Naive thymus-derived CD4-positive, alpha-beta T cell (primary cell): ENCODE results near the gene SLCO4A1. TPM values are rescaled to one million over a fixed set of nuclear protein-coding genes. Genes with fewer than 3 reads are reported as not detected.
A peak's percentile ranks its signal among the peaks of the same experiment; 100 is the strongest.

Experiments used
- ATAC-seq: fragments of 150-1000 bp; cut with Tn5 transposase; 2 replicates; pipeline ENCODE4 v1.10.0; 2021; ENCODE audit warnings: mild to moderate bottlenecking, moderate library complexity
- CTCF ChIA-PET: fragments of 350-600 bp; sonication (Branson Sonifier 250); formaldehyde crosslinking; loops from one replicate; lab custom pipeline; 2021; ENCODE audit warnings: antibody characterized with exemption; lab: Charles Lee
- POLR2A ChIA-PET: fragments of 350-600 bp; sonication (Branson Sonifier 250); formaldehyde crosslinking; loops from one replicate; lab custom pipeline; 2021; ENCODE audit warnings: antibody characterized with exemption, inconsistent platforms; lab: Charles Lee
- DNase-seq, 9 donors: peaks; one replicate each; pipeline versions ENCODE4 v3.0.0 to v3.0.0-alpha.2; 2020 to 2022; ENCODE audit warnings: mixed read lengths in 1 of 9
- H3K27ac ChIP-seq: one replicate; pipeline ENCODE4 v1.7.0; 2013; ENCODE audit warnings: mild to moderate bottlenecking, low read depth, low read length, moderate library complexity
- H3K27me3 ChIP-seq, 2 donors: one replicate each; pipeline ENCODE4 v1.7.0; 2013; ENCODE audit warnings: low read length in 2 of 2, mild to moderate bottlenecking in 2 of 2, moderate library complexity in 2 of 2; ENCODE audit not compliant: control insufficient read depth in 2 of 2, insufficient read depth in 2 of 2
- H3K36me3 ChIP-seq, 3 experiments: 1 replicate in 2 of 3; 2 replicates in 1 of 3; pipeline ENCODE4 v1.7.0; 2013; ENCODE audit warnings: low read length in 3 of 3, mild to moderate bottlenecking in 3 of 3, moderate library complexity in 1 of 3; ENCODE audit not compliant: insufficient read depth in 3 of 3, control insufficient read depth in 2 of 3
- H3K4me1 ChIP-seq, 2 donors: one replicate each; pipeline ENCODE4 v1.7.0; 2013; ENCODE audit warnings: low read length in 2 of 2, mild to moderate bottlenecking in 2 of 2, moderate library complexity in 1 of 2; ENCODE audit not compliant: control insufficient read depth in 2 of 2, insufficient read depth in 2 of 2
- H3K4me3 ChIP-seq: 2 replicates; pipeline ENCODE4 v1.7.0; 2013; ENCODE audit warnings: mild to moderate bottlenecking, low read length
- H3K9me3 ChIP-seq, 3 experiments: 1 replicate in 2 of 3; 2 replicates in 1 of 3; pipeline ENCODE4 v1.7.0; 2013; ENCODE audit warnings: low read length in 3 of 3; ENCODE audit not compliant: control insufficient read depth in 2 of 3
- H3K27ac Mint-ChIP-seq, 9 donors: one replicate each; pipeline ENCODE4 v1.8.0; 2020 to 2022; ENCODE audit warnings: mixed read lengths in 9 of 9, mild to moderate bottlenecking in 8 of 9, moderate library complexity in 5 of 9, inconsistent platforms in 2 of 9
- H3K27me3 Mint-ChIP-seq, 5 donors: one replicate each; pipeline ENCODE4 v1.8.0; 2021 to 2022; ENCODE audit warnings: mixed read lengths in 5 of 5, mild to moderate bottlenecking in 1 of 5
- H3K36me3 Mint-ChIP-seq, 5 donors: one replicate each; pipeline ENCODE4 v1.8.0; 2020 to 2022; ENCODE audit warnings: mixed read lengths in 5 of 5, mild to moderate bottlenecking in 3 of 5, inconsistent platforms in 1 of 5
- H3K4me1 Mint-ChIP-seq, 7 donors: one replicate each; pipeline ENCODE4 v1.8.0; 2020 to 2022; ENCODE audit warnings: mixed read lengths in 7 of 7, mild to moderate bottlenecking in 3 of 7, inconsistent platforms in 1 of 7
- H3K4me3 Mint-ChIP-seq, 10 donors: one replicate each; pipeline ENCODE4 v1.8.0; 2020 to 2022; ENCODE audit warnings: mild to moderate bottlenecking in 10 of 10, mixed read lengths in 10 of 10, moderate library complexity in 6 of 10, inconsistent platforms in 2 of 10
- H3K9me3 Mint-ChIP-seq, 11 donors: one replicate each; pipeline ENCODE4 v1.8.0; 2020 to 2022; ENCODE audit warnings: mixed read lengths in 11 of 11, mild to moderate bottlenecking in 4 of 11, inconsistent platforms in 1 of 11, moderate library complexity in 1 of 11
- intact Hi-C, 2 donors: fragments of 100-400 bp; cut with micrococcal nuclease; formaldehyde crosslinking; loops; one replicate each; pipeline ENCODE4 v1.15.1; 2023
- polyA plus RNA-seq, 2 donors: library from polyadenylated mRNA; unstranded; fragments of 300-500 nt; fragmentation: Illumina TruSeq; gene quantifications; one replicate each; pipeline ENCODE4 v1.2.3, GENCODE V29; 2021
- total RNA-seq, 6 experiments: library from RNA in 5 of 6; stranded (reverse) in 5 of 6; gene quantifications; 1 replicate in 5 of 6; 2 replicates in 1 of 6; pipeline ENCODE4 v1.2.3 and lab custom pipeline; 2021 to 2026

The SLCO4A1 gene
- total and polyA plus RNA-seq, 7 experiments from 2014 or later: 0.36 to 45.5 (median 0.92) TPM

DNA sequence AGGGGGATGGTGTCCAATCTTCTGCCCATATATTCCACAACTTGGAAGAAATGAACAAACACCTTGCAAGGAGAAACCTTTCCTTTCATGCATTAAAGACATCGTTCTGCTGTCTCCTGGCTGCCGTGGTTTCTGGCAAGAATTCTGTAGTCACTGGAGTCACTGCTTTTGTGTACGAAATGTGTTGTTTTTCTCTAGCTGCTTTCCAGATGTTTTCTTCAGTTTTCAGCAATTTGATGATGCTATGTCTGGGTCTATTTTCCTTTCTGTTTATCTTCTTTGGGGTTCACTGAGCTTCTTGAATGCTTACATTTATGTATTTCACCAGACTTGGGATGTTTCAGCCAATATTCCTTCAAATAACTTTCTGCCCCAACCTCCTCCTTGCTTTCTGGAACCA, 40.6 kb upstream of the SLCO4A1 start:
- ChIA-PET CTCF (interaction anchor here (0.6 to 1.4 kb wide), 2 partner anchors 15 to 190 kb away, joined by 3 to 4 read pairs; no protein-coding TSS in a partner anchor), POLR2A (no interaction called here)
- Histone ChIP-seq H3K4me1 (peaks cover 17 to 19% of the 10 kb centered on the region in 2 donors), H3K27ac (no peak overlapping the region), H3K27me3 (peaks cover 0 to 5% of the 10 kb centered on the region in 2 donors), H3K36me3 (no peaks in the 10 kb centered on the region), H3K9me3 (no peaks in the 10 kb centered on the region), H3K4me3 (no peak overlapping the region)
- ATAC-seq (no peak), DNase-seq (no peak)
- Mint-ChIP-seq H3K4me1 (peaks cover 18 to 48% (median 25%) of the 10 kb centered on the region in 7 donors), H3K27me3 (peaks cover 6 to 55% (median 13%) of the 10 kb centered on the region in 5 donors), H3K9me3 (no peaks in the 10 kb centered on the region), H3K27ac (peak overlapping the region in 1 of 9 donors; percentile 39), H3K4me3 (peak overlapping the region in 5 of 10 donors; percentile 30 to 89 (median 81)), H3K36me3 (no peaks in the 10 kb centered on the region)
- intact Hi-C loops: no loop called here

- ChIA-PET POLR2A (interaction anchor here (1.1 kb wide), 1 partner anchor 41 kb away, joined by 3 read pairs; no protein-coding TSS in a partner anchor), CTCF (no interaction called here)
- Histone ChIP-seq H3K27me3 (peaks cover 0 to 3% of the 10 kb centered on the region in 2 donors), H3K36me3 (no peaks in the 10 kb centered on the region), H3K4me3 (peak overlapping the region; percentile 59), H3K27ac (no peak overlapping the region), H3K4me1 (peaks cover 17 to 19% of the 10 kb centered on the region in 2 donors), H3K9me3 (no peaks in the 10 kb centered on the region)
- Mint-ChIP-seq H3K9me3 (no peaks in the 10 kb centered on the region), H3K27ac (peak overlapping the region in 5 of 9 donors; percentile 20 to 86 (median 41)), H3K36me3 (no peaks in the 10 kb centered on the region), H3K4me3 (peak overlapping the region; percentile 56 to 89 (median 80)), H3K27me3 (peaks cover 0 to 50% (median 12%) of the 10 kb centered on the region in 5 donors), H3K4me1 (peaks cover 18 to 48% (median 25%) of the 10 kb centered on the region in 7 donors)
- intact Hi-C loops: no loop called here
- peak in 4 of 9 donors; percentile 5 to 46 (median 12) for DNase-seq
- peak; percentile 55 for ATAC-seq
These were observed 39.8 kb upstream of the SLCO4A1 start for GRCh38 chr20:62602550-62602949.

GRCh38 chr20:62603021-62603906, 39.0 kb upstream of the SLCO4A1 start:
- no peak overlapping the region for H3K27ac ChIP-seq
- H3K9me3 Mint-ChIP-seq: no peaks in the 10 kb centered on the region
- H3K9me3 ChIP-seq: no peaks in the 10 kb centered on the region
- peaks cover 17 to 19% of the 10 kb centered on the region in 2 donors for H3K4me1 ChIP-seq
- H3K27me3 Mint-ChIP-seq: peaks cover 0 to 43% (median 6%) of the 10 kb centered on the region in 5 donors
- CTCF ChIA-PET: no interaction called here
- POLR2A ChIA-PET: interaction anchor here (0.8 to 1.1 kb wide), 2 partner anchors 38 to 40 kb away, joined by 3 to 5 read pairs; no protein-coding TSS in a partner anchor
- peak; percentile 80 for ATAC-seq
- peak overlapping the region in 4 of 9 donors; percentile 8 to 86 (median 30) for H3K27ac Mint-ChIP-seq
- H3K4me3 Mint-ChIP-seq: peak overlapping the region; percentile 56 to 89 (median 80)
- no peaks in the 10 kb centered on the region for H3K27me3 ChIP-seq
- H3K36me3 Mint-ChIP-seq: no peaks in the 10 kb centered on the region
- H3K4me1 Mint-ChIP-seq: peaks cover 18 to 44% (median 25%) of the 10 kb centered on the region in 7 donors
- intact Hi-C loops: no loop called here
- DNase-seq: peak in 6 of 9 donors; percentile 19 to 62 (median 27)
- H3K4me3 ChIP-seq: peak overlapping the region; percentile 59
- H3K36me3 ChIP-seq: no peaks in the 10 kb centered on the region

- intact Hi-C loops: no loop called here
These were observed 38.2 kb upstream of the SLCO4A1 start for GRCh38 chr20:62603907-62604785.

DNA sequence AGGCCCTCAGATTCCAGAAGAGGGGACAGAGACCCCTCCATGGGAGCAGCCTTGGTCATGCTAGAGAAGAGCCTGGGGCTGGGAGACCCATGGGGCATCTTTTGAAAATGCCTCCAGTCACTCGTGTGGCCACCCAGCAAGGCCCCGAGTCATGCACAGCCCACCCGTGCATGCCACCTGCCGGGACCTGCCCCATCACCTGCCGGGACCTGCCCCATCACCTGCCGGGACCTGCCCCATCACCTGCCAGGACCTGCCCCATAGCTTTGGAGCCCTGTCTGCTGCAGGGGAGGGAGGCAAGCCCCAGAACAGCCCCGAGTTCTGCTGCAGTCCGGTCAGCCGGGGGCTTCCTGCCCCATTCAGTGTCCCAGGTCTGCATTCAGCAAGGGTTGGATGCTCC, 37.5 kb upstream of the SLCO4A1 start:
- Histone ChIP-seq H3K4me1 (peaks cover 17 to 19% of the 10 kb centered on the region in 2 donors), H3K27ac (no peak overlapping the region), H3K4me3 (no peak overlapping the region), H3K36me3 (no peaks in the 10 kb centered on the region), H3K27me3 (no peaks in the 10 kb centered on the region), H3K9me3 (no peaks in the 10 kb centered on the region)
- H3K27me3 Mint-ChIP-seq: peaks cover 0 to 36% (median 9%) of the 10 kb centered on the region in 5 donors
- no peak for DNase-seq
- no peaks in the 10 kb centered on the region for H3K9me3 Mint-ChIP-seq
- H3K27ac Mint-ChIP-seq: no peak overlapping the region
- no peak overlapping the region for H3K4me3 Mint-ChIP-seq
- ChIA-PET POLR2A (no interaction called here), CTCF (no interaction called here)
- intact Hi-C loops: no loop called here
- H3K36me3 Mint-ChIP-seq: no peaks in the 10 kb centered on the region
- H3K4me1 Mint-ChIP-seq: peaks cover 18 to 39% (median 25%) of the 10 kb centered on the region in 7 donors
- no peak for ATAC-seq

More at GRCh38 chr20:62603907-62604785, 38.2 kb upstream of the SLCO4A1 start:
- H3K9me3 Mint-ChIP-seq: no peaks in the 10 kb centered on the region
- ChIA-PET POLR2A (interaction anchor here (1.1 kb wide), 1 partner anchor 40 kb away, joined by 3 read pairs; no protein-coding TSS in a partner anchor), CTCF (no interaction called here)
- H3K27ac ChIP-seq: no peak overlapping the region
- H3K27me3 Mint-ChIP-seq: peaks cover 0 to 36% (median 4%) of the 10 kb centered on the region in 5 donors
- H3K4me3 Mint-ChIP-seq: peak overlapping the region in 2 of 10 donors; percentile 11 to 42
- H3K36me3 ChIP-seq: no peaks in the 10 kb centered on the region
- peak overlapping the region in 1 of 9 donors; percentile 65 for H3K27ac Mint-ChIP-seq
- peaks cover 18 to 39% (median 25%) of the 10 kb centered on the region in 7 donors for H3K4me1 Mint-ChIP-seq
- H3K4me3 ChIP-seq: no peak overlapping the region
- no peaks in the 10 kb centered on the region for H3K36me3 Mint-ChIP-seq
- no peak for ATAC-seq
- H3K27me3 ChIP-seq: no peaks in the 10 kb centered on the region
- peaks cover 17 to 19% of the 10 kb centered on the region in 2 donors for H3K4me1 ChIP-seq
- no peaks in the 10 kb centered on the region for H3K9me3 ChIP-seq
- DNase-seq: peak in 1 of 9 donors; percentile 14
